Measurements from ENCODE around the gene COL16A1.

Gene COL16A1

DNA sequence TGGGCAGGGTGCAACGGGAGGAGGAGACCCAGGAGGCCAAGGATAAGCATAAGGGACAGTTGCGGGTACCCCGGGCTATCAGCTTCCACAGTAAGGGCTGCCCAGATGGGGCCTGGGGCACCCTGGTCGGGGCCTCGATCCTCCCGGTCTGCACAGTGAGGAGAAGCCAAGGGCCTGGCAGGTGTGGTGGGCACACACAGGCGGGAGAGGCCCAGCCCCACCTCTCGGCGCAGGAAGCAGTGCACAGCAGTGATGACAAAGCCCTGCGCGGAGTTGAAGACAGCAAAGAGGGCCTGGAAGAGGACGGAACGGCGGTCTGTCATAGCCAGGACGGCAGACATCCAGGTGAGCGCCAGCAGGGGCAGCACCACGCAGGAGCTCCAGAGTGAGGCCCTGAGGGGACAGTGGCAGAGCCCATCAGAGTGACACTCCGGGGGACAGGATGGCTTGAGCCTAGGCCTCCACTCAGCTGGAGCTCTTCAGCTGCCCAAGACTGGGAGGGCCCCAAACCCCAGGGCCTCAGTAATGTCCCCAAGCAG, 29.0 kb upstream of the COL16A1 start:
- H3K4me3 ChIP-seq (ENCODE audit: control insufficient read depth in 1 of 7, extremely low read depth in 1 of 7, insufficient read depth in 4 of 7, low read depth in 2 of 7, low read length in 6 of 7) = no peak overlapping the region
- POLR2A ChIA-PET = no interaction called here
- peaks cover 0 to 5% (median 0%) of the 10 kb centered on the region in 5 experiments for H3K27me3 ChIP-seq (replicated peaks in 2 of 5; ENCODE audit: control insufficient read depth in 4 of 5, insufficient read depth in 5 of 5, low read length in 4 of 5)
- 97% methylated on average over 11 of the region's 18 CpGs for WGBS (ENCODE audit: insufficient coverage)
- no peak overlapping the region for H3K27ac ChIP-seq (ENCODE audit: insufficient read depth in 1 of 2, low read depth in 1 of 2, low read length in 2 of 2, poor library complexity in 1 of 2, severe bottlenecking in 2 of 2)
- DNase-seq = no peak
- no peaks in the 10 kb centered on the region for H3K9me3 ChIP-seq (ENCODE audit: control extremely low read depth in 1 of 5, control insufficient read depth in 4 of 5, insufficient read depth in 2 of 5, low read depth in 1 of 5, low read length in 4 of 5)
- H3K36me3 ChIP-seq (ENCODE audit: control insufficient read depth in 4 of 4, insufficient read depth in 4 of 4, low read length in 3 of 4) = no peaks in the 10 kb centered on the region
- no peaks in the 10 kb centered on the region for H3K4me1 ChIP-seq (ENCODE audit: control extremely low read depth in 1 of 4, control insufficient read depth in 4 of 4, insufficient read depth in 4 of 4, low read length in 3 of 4)
- CTCF ChIA-PET = interaction anchor here (2.9 kb wide), 1 partner anchor 12 kb away, joined by 14 read pairs; no protein-coding TSS in a partner anchor

DNA sequence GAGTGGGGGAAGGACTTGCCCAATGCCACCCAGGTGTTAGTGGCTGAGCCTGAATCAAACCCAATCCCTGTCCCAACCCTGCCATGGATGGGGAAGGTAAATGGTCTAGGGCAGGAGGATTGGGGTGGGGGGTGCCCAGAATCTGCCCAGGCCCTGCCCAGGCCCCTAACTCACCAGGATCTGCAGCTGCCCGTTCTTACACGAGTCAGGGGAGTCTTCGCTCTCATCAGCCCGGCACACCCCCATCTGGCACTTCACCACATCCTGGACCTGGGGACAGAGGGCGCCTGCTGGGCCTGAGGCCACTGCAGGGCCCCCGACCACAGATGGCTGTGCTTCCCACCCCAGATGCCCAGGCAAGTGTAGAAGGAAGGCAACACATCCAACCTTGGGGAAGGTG, 28.5 kb upstream of the COL16A1 start:
- peaks cover 0 to 5% (median 0%) of the 10 kb centered on the region in 5 experiments for H3K27me3 ChIP-seq (replicated peaks in 2 of 5; ENCODE audit: control insufficient read depth in 4 of 5, insufficient read depth in 5 of 5, low read length in 4 of 5)
- CTCF ChIA-PET = interaction anchor here (2.9 kb wide), 1 partner anchor 13 kb away, joined by 14 read pairs; no protein-coding TSS in a partner anchor
- no peaks in the 10 kb centered on the region for H3K4me1 ChIP-seq (ENCODE audit: control extremely low read depth in 1 of 4, control insufficient read depth in 4 of 4, insufficient read depth in 4 of 4, low read length in 3 of 4)
- DNase-seq = no peak
- 40% methylated on average over 1 of the region's 6 CpGs for WGBS (ENCODE audit: insufficient coverage)
- no peak overlapping the region for H3K4me3 ChIP-seq (ENCODE audit: control insufficient read depth in 1 of 7, extremely low read depth in 1 of 7, insufficient read depth in 4 of 7, low read depth in 2 of 7, low read length in 6 of 7)
- H3K27ac ChIP-seq (ENCODE audit: insufficient read depth in 1 of 2, low read depth in 1 of 2, low read length in 2 of 2, poor library complexity in 1 of 2, severe bottlenecking in 2 of 2) = no peak overlapping the region
- POLR2A ChIA-PET = no interaction called here
- H3K9me3 ChIP-seq (ENCODE audit: control extremely low read depth in 1 of 5, control insufficient read depth in 4 of 5, insufficient read depth in 2 of 5, low read depth in 1 of 5, low read length in 4 of 5) = no peaks in the 10 kb centered on the region
- no peaks in the 10 kb centered on the region for H3K36me3 ChIP-seq (ENCODE audit: control insufficient read depth in 4 of 4, insufficient read depth in 4 of 4, low read length in 3 of 4)

DNA sequence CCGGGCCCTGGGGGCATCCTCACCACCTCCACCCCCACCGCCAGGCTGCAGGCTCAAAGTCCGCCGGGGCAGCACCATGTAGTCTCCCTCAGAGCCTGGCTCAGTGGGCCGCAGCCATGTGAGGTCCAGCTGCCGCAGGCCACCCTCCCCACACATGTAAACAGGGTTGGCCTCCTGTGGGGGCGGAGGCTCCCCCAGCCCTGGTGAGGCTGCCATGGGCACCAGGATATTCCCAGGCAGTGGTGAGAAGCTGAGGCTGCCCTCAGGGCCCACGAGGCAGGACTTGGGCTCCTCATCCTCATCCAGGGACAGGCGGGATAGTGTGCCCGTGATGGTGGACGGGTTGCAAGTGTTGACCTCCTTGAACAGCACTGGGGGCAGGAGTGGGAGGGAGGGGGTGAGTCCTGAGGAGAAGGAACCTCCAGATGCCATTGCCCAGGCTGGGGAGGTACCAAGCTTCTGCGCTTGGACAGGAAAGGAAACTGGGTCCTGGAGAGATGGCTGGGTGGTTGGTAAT, 27.3 kb upstream of the COL16A1 start:
- H3K4me3 ChIP-seq (ENCODE audit: control insufficient read depth in 1 of 7, extremely low read depth in 1 of 7, insufficient read depth in 4 of 7, low read depth in 2 of 7, low read length in 6 of 7) = no peak overlapping the region
- ChIA-PET POLR2A (no interaction called here), CTCF (interaction anchor here (1.3 kb wide), 1 partner anchor 17 kb away, joined by 3 read pairs; no protein-coding TSS in a partner anchor)
- H3K4me1 ChIP-seq (ENCODE audit: control extremely low read depth in 1 of 4, control insufficient read depth in 4 of 4, insufficient read depth in 4 of 4, low read length in 3 of 4) = no peaks in the 10 kb centered on the region
- WGBS (ENCODE audit: insufficient coverage) = 100% methylated on average over 9 of the region's 12 CpGs
- H3K9me3 ChIP-seq (ENCODE audit: control extremely low read depth in 1 of 5, control insufficient read depth in 4 of 5, insufficient read depth in 2 of 5, low read depth in 1 of 5, low read length in 4 of 5) = no peaks in the 10 kb centered on the region
- H3K27me3 ChIP-seq (replicated peaks in 2 of 5; ENCODE audit: control insufficient read depth in 4 of 5, insufficient read depth in 5 of 5, low read length in 4 of 5) = peaks cover 0 to 5% (median 0%) of the 10 kb centered on the region in 5 experiments
- no peak for DNase-seq
- H3K36me3 ChIP-seq (ENCODE audit: control insufficient read depth in 4 of 4, insufficient read depth in 4 of 4, low read length in 3 of 4) = no peaks in the 10 kb centered on the region
- H3K27ac ChIP-seq (ENCODE audit: insufficient read depth in 1 of 2, low read depth in 1 of 2, low read length in 2 of 2, poor library complexity in 1 of 2, severe bottlenecking in 2 of 2) = no peak overlapping the region

DNA sequence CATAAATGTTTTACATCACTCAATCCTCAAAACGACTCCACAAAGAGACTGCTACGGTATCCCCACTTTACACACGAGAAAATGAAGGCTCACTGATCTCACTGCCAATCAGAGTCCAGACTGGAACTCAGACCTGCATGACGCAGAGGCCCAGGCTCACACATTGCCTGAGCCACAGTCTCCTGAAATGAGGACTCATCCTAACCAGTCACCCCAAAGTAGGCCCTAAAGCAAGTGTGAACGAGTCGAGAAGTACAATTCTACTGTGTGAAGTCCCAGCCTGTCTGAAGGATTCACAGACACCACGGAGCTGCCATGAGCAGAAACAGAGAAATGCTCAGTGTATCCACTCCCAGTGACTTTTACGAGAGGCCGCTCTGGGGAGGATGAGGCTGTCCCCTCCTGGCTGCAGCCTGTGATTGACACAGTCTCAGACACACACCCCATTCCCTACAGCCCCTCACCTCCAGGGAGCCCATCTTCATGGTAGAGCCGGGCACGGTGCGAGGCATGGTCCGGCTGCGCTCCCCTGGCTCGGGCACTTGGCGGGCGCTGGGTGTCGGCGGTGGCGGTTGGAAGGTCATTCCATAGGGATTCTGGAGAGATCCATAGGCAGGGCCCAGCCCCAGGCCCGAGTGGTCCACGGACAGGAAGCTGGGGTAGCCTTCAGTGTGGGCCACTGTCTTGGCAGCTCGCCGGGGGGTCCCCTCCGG, 26.7 kb upstream of the COL16A1 start:
- ChIA-PET CTCF (interaction anchor here (1.3 kb wide), 1 partner anchor 18 kb away, joined by 3 read pairs; no protein-coding TSS in a partner anchor), POLR2A (no interaction called here)
- H3K9me3 ChIP-seq (ENCODE audit: control extremely low read depth in 1 of 5, control insufficient read depth in 4 of 5, insufficient read depth in 2 of 5, low read depth in 1 of 5, low read length in 4 of 5) = no peaks in the 10 kb centered on the region
- H3K36me3 ChIP-seq (ENCODE audit: control insufficient read depth in 4 of 4, insufficient read depth in 4 of 4, low read length in 3 of 4) = no peaks in the 10 kb centered on the region
- 92% methylated on average over 16 of the region's 25 CpGs for WGBS (ENCODE audit: insufficient coverage)
- DNase-seq = no peak
- H3K27me3 ChIP-seq (replicated peaks in 2 of 5; ENCODE audit: control insufficient read depth in 4 of 5, insufficient read depth in 5 of 5, low read length in 4 of 5) = peaks cover 0 to 5% (median 0%) of the 10 kb centered on the region in 5 experiments
- no peaks in the 10 kb centered on the region for H3K4me1 ChIP-seq (ENCODE audit: control extremely low read depth in 1 of 4, control insufficient read depth in 4 of 4, insufficient read depth in 4 of 4, low read length in 3 of 4)
- no peak overlapping the region for H3K27ac ChIP-seq (ENCODE audit: insufficient read depth in 1 of 2, low read depth in 1 of 2, low read length in 2 of 2, poor library complexity in 1 of 2, severe bottlenecking in 2 of 2)
- H3K4me3 ChIP-seq (ENCODE audit: control insufficient read depth in 1 of 7, extremely low read depth in 1 of 7, insufficient read depth in 4 of 7, low read depth in 2 of 7, low read length in 6 of 7) = no peak overlapping the region

DNA sequence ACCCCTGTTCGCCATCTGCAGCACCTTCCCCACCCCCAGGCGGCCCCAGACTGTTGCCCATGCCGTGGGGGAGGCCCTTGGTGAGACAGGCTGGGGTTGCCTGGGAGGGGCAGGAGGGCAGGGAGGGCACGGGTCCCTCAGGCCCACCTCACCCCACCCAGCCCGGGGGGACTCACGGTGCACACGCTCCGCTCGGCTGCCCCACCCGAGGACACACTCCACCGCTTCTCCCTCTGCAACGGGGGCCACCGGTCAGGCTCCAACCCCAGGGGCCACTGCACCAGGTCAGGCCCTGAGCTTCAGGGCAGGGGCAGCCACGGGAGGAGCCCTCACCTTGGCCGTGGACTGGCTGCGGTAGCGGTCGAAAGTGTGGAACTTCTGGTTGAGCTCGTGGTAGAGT, 24.0 kb upstream of the COL16A1 start:
- Histone ChIP-seq H3K4me1 (ENCODE audit: control extremely low read depth in 1 of 4, control insufficient read depth in 4 of 4, insufficient read depth in 4 of 4, low read length in 3 of 4) (no peaks in the 10 kb centered on the region), H3K27me3 (replicated peaks in 2 of 5; ENCODE audit: control insufficient read depth in 4 of 5, insufficient read depth in 5 of 5, low read length in 4 of 5) (peaks cover 0 to 2% (median 0%) of the 10 kb centered on the region in 5 experiments), H3K36me3 (ENCODE audit: control insufficient read depth in 4 of 4, insufficient read depth in 4 of 4, low read length in 3 of 4) (no peaks in the 10 kb centered on the region), H3K9me3 (ENCODE audit: control extremely low read depth in 1 of 5, control insufficient read depth in 4 of 5, insufficient read depth in 2 of 5, low read depth in 1 of 5, low read length in 4 of 5) (no peaks in the 10 kb centered on the region), H3K4me3 (ENCODE audit: control insufficient read depth in 1 of 7, extremely low read depth in 1 of 7, insufficient read depth in 4 of 7, low read depth in 2 of 7, low read length in 6 of 7) (no peak overlapping the region), H3K27ac (ENCODE audit: insufficient read depth in 1 of 2, low read depth in 1 of 2, low read length in 2 of 2, poor library complexity in 1 of 2, severe bottlenecking in 2 of 2) (no peak overlapping the region)
- CTCF ChIA-PET = interaction anchor here (1.5 kb wide), 1 partner anchor 18 kb away, joined by 5 read pairs; no protein-coding TSS in a partner anchor
- WGBS (ENCODE audit: insufficient coverage) = 94% methylated on average over 15 of the region's 19 CpGs
- DNase-seq = no peak
- POLR2A ChIA-PET = no interaction called here

DNA sequence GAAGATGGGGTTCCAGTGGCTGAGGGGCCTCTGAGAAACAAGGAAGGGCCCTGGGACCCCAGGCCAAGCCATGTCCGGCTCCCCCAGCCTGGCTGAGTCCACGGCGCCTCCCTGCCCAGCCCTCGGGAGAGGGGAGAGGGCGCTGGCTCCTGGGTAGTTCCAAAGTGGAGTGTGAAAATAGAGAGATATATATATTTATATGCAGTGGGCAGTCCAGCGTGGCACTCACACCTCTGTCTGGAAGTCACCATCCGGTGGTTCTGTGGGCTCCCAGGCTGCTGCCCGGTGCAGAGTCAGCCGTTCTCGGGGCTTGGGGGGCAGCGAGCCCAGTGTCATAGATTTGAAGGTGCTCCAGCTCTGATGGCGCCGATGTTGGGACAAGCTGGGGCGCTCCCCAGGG, 23.4 kb upstream of the COL16A1 start:
- peaks cover 0 to 2% (median 0%) of the 10 kb centered on the region in 5 experiments for H3K27me3 ChIP-seq (replicated peaks in 2 of 5; ENCODE audit: control insufficient read depth in 4 of 5, insufficient read depth in 5 of 5, low read length in 4 of 5)
- DNase-seq = no peak
- no peaks in the 10 kb centered on the region for H3K36me3 ChIP-seq (ENCODE audit: control insufficient read depth in 4 of 4, insufficient read depth in 4 of 4, low read length in 3 of 4)
- WGBS (ENCODE audit: insufficient coverage) = 97% methylated on average over 12 of the region's 14 CpGs
- ChIA-PET CTCF (interaction anchor here (1.2 kb wide), 1 partner anchor 139 kb away, joined by 3 read pairs; no protein-coding TSS in a partner anchor), POLR2A (no interaction called here)
- H3K4me1 ChIP-seq (ENCODE audit: control extremely low read depth in 1 of 4, control insufficient read depth in 4 of 4, insufficient read depth in 4 of 4, low read length in 3 of 4) = no peaks in the 10 kb centered on the region
- H3K27ac ChIP-seq (ENCODE audit: insufficient read depth in 1 of 2, low read depth in 1 of 2, low read length in 2 of 2, poor library complexity in 1 of 2, severe bottlenecking in 2 of 2) = no peak overlapping the region
- no peak overlapping the region for H3K4me3 ChIP-seq (ENCODE audit: control insufficient read depth in 1 of 7, extremely low read depth in 1 of 7, insufficient read depth in 4 of 7, low read depth in 2 of 7, low read length in 6 of 7)
- no peaks in the 10 kb centered on the region for H3K9me3 ChIP-seq (ENCODE audit: control extremely low read depth in 1 of 5, control insufficient read depth in 4 of 5, insufficient read depth in 2 of 5, low read depth in 1 of 5, low read length in 4 of 5)

DNA sequence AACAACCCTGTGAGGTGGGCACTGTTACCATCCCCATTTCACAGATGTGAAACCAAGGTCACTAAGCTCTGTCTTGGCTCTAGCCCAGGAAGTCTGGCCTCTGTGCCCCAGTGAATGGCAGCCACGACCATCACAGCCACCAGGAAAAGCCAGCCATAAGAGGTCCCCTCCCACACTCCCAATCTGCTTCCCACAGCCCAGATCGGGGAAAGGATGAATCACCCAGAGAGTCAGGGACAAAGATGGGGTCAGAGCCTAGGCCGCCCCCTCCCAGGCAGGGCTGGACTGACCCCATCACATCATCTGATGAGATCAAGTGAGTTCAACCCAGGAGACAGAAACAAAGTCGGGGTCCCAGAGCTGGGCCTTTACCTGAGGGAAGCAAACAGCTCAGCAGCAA, 22.9 kb upstream of the COL16A1 start:
- H3K9me3 ChIP-seq (ENCODE audit: control extremely low read depth in 1 of 5, control insufficient read depth in 4 of 5, insufficient read depth in 2 of 5, low read depth in 1 of 5, low read length in 4 of 5) = no peaks in the 10 kb centered on the region
- H3K4me1 ChIP-seq (ENCODE audit: control extremely low read depth in 1 of 4, control insufficient read depth in 4 of 4, insufficient read depth in 4 of 4, low read length in 3 of 4) = no peaks in the 10 kb centered on the region
- H3K36me3 ChIP-seq (ENCODE audit: control insufficient read depth in 4 of 4, insufficient read depth in 4 of 4, low read length in 3 of 4) = no peaks in the 10 kb centered on the region
- DNase-seq = no peak
- ChIA-PET CTCF (interaction anchor here (1.2 kb wide), 1 partner anchor 139 kb away, joined by 3 read pairs; no protein-coding TSS in a partner anchor), POLR2A (no interaction called here)
- peaks cover 0 to 2% (median 0%) of the 10 kb centered on the region in 5 experiments for H3K27me3 ChIP-seq (replicated peaks in 2 of 5; ENCODE audit: control insufficient read depth in 4 of 5, insufficient read depth in 5 of 5, low read length in 4 of 5)
- H3K4me3 ChIP-seq (ENCODE audit: control insufficient read depth in 1 of 7, extremely low read depth in 1 of 7, insufficient read depth in 4 of 7, low read depth in 2 of 7, low read length in 6 of 7) = no peak overlapping the region
- 88% methylated on average over 3 of the region's 4 CpGs for WGBS (ENCODE audit: insufficient coverage)
- no peak overlapping the region for H3K27ac ChIP-seq (ENCODE audit: insufficient read depth in 1 of 2, low read depth in 1 of 2, low read length in 2 of 2, poor library complexity in 1 of 2, severe bottlenecking in 2 of 2)
